ENCODE measurements around the gene IRF2.

DNA sequence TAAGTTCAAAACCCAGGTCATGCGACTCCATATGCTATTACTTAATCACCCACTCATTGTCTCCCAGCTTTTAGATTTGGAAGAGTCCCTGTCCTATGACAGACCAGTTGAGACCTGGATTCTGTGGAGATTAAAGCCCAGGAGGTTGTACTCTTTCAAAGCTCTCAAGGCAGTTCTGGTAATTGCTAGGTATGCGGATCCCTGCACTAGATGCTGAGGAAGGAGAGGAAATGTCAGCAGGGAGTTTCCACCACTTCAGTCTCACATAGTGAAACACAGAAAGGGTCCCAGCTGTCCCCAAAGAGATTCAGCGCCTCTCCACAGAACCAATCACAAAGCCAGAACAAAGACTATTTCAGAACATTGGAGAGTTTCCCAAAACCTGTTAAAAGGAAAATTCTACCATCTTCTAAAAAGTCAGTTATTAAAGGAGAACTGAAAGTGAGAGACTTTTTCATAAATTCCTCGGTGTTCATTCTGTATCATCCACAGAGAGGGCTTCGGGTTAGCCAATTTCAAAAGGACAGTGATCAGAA lies 53.4 kb downstream of the IRF2 start:
- TF ChIP-seq TCF4 (CRISPR knock-in tag; IDR thresholded peaks at IDR 0.05; ENCODE audit: borderline replicate concordance) (no peak), ISL1 (CRISPR knock-in tag; IDR thresholded peaks at IDR 0.05) (no peak), PPARA (CRISPR knock-in tag; IDR thresholded peaks at IDR 0.05; ENCODE audit: borderline replicate concordance) (no peak)
- TF ChIP-seq, protein P1, sequence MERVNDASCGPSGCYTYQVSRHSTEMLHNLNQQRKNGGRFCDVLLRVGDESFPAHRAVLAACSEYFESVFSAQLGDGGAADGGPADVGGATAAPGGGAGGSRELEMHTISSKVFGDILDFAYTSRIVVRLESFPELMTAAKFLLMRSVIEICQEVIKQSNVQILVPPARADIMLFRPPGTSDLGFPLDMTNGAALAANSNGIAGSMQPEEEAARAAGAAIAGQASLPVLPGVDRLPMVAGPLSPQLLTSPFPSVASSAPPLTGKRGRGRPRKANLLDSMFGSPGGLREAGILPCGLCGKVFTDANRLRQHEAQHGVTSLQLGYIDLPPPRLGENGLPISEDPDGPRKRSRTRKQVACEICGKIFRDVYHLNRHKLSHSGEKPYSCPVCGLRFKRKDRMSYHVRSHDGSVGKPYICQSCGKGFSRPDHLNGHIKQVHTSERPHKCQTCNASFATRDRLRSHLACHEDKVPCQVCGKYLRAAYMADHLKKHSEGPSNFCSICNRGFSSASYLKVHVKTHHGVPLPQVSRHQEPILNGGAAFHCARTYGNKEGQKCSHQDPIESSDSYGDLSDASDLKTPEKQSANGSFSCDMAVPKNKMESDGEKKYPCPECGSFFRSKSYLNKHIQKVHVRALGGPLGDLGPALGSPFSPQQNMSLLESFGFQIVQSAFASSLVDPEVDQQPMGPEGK (CRISPR knock-in tag; IDR thresholded peaks at IDR 0.05; ENCODE audit: borderline replicate concordance), result no peak
